DMS79 (cell line): ENCODE data around the gene MXD1.
"Not testable (repeated sequence)": the region's sequence is repeated elsewhere in the genome, so short reads cannot be mapped to it uniquely, and the experiment has no call there.

Source experiments
- DNase-seq: peaks from one replicate; lab custom pipeline; 2025; lab: John Stamatoyannopoulos, UW

The MXD1 gene

DNA sequence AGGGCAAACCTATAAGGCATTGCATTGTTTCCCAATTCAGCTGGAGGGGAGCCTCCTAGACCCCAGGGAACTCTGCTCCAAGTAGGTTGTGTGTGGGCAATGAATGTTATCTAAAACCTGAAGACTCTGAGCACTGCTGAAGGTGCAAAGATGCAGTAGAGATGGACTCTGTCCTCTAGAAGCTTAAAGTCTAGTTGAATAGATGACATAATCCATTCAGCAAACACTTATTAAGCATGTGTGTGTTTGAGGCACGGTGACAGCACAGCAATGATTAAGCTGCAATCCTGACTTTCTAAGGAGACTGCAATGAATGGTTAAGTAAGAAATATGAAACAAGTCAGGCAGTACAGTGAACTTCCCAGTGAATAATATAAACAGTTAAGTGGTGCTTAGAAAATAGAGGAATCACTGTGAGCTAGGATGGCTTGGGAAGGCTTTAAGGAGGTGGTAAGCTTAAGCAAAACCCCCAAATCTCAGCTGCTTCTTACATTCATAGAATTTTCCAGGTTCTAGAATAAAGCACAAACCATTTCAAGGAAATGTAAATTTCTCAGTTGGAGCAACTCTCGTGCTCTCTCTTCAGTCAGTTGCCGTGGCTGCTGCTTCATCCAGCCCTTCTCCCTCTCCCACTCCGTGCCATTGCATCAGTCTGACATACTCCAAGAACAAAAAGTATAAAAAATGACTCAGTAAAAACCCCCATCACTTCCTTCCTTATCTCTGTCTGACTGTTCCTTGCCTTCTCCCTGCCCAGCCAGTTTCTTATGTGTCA is 19.1 kb downstream of the MXD1 start:
- DNase-seq, result no peak

DNA sequence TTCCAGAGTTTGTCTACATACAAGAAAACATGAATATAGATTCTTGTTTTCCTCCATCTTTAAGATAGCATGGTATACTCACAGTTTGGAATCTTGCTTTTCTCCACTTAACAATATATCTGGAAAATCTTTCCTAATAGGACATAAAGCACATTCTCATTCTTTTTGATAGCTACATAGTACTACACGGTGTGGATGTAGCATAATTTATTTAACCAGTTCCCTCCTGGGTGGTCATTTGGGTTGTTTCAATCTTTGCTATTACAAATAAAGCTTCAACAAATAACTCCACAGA is 19.7 kb downstream of the MXD1 start:
- no peak for DNase-seq

DNA sequence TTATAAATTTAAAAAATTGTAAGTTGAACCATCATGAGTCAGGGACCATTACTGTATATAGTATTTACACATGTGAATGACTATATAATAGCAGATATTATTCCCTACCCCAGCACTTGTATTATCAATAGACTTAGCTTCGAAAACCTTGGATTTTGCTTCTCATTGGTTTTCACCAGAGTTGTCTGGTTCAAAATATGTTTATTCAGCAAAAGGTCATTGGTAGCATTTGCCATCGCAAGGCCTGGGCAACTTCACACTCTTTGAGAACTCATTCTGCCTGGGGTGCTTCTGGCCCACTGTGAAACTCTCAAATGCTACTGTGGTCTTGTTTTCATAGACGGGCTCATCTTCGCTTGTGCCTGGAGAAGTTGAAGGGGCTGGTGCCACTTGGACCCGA is 20.1 kb downstream of the MXD1 start:
- no peak for DNase-seq

DNA sequence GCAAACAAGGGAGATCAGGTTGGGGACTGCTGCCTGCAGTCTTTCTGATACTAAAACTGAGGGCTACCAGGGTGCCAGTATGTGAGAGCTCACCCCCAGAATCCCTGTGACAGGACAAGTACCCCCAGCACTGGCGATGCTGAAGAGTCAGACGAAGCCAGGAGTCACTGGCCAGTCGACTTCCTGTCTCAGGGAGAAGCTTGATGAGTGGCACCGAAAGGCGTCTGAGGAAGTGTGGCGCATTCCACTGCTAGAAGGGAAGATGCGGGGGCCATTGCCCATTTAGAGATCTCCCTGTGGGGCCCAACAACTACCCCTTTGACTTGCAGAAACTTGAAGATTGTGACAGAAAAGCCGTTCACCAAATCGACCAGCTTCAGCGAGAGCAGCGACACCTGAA is 22.0 kb downstream of the MXD1 start:
- no peak for DNase-seq

DNA sequence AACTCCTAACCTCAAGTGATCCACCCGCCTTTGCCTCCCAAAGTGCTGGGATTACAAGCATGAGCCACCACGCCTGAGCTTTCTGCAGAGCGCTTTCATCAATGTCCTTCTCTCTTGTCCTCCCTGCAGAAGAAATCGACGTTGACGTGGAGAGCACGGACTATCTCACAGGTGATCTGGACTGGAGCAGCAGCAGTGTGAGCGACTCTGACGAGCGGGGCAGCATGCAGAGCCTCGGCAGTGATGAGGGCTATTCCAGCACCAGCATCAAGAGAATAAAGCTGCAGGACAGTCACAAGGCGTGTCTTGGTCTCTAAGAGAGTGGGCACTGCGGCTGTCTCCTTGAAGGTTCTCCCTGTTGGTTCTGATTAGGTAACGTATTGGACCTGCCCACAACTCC is 23.1 kb downstream of the MXD1 start:
- no peak for DNase-seq

- no peak for DNase-seq
Measured at GRCh38 chr2:69939722-69940121, 24.8 kb downstream of the MXD1 start.

DNA sequence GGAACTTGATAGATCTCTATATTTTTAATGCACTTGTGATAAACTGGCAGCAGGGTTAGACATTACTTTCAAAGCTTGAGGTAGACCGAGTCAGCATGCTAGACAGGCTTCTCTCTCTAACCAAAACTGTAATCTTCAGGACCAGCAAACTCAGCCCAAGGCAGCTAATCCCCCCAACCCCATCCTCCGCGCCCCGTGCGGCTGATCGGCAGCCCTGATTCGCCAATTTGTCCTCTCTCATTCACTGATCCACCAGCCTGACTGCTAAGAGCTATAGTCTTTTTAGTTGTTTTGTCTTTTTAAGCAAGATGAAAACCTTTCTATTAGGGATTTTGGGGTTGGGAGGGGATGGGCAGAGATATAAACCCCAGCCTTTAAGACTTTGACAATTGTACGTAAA is 25.8 kb downstream of the MXD1 start:
- no peak for DNase-seq

GRCh38 chr2:69943000-69943842 is 28.3 kb downstream of the MXD1 start:
- DNase-seq, result no peak

- no peak for DNase-seq
Measured at GRCh38 chr2:69943843-69944525, 29.1 kb downstream of the MXD1 start.

GRCh38 chr2:69944756-69945155 is 29.8 kb downstream of the MXD1 start:
- no peak for DNase-seq

DNA sequence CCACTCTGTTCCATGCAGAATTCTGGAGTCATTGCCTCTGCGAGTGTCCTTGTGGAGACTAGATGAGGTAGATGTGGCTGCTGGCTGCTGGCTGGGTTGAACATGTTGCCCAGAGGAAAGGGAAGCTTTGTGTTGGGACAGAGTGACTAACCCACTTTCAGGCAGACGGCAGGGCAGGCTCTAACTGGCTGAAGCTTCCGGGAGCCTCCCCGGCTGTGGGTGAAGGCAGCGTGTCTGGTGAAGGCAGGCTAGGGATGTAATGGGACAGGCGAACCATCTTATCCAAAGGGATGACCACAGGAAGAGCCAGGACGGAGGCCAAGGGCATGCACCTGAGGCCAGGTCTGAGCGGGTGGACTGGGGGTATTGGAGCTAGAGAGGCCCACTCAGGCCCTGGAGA is 30.5 kb downstream of the MXD1 start:
- no peak for DNase-seq

GRCh38 chr2:69945941-69946340 is 31.0 kb downstream of the MXD1 start:
- DNase-seq, result no peak

DNA sequence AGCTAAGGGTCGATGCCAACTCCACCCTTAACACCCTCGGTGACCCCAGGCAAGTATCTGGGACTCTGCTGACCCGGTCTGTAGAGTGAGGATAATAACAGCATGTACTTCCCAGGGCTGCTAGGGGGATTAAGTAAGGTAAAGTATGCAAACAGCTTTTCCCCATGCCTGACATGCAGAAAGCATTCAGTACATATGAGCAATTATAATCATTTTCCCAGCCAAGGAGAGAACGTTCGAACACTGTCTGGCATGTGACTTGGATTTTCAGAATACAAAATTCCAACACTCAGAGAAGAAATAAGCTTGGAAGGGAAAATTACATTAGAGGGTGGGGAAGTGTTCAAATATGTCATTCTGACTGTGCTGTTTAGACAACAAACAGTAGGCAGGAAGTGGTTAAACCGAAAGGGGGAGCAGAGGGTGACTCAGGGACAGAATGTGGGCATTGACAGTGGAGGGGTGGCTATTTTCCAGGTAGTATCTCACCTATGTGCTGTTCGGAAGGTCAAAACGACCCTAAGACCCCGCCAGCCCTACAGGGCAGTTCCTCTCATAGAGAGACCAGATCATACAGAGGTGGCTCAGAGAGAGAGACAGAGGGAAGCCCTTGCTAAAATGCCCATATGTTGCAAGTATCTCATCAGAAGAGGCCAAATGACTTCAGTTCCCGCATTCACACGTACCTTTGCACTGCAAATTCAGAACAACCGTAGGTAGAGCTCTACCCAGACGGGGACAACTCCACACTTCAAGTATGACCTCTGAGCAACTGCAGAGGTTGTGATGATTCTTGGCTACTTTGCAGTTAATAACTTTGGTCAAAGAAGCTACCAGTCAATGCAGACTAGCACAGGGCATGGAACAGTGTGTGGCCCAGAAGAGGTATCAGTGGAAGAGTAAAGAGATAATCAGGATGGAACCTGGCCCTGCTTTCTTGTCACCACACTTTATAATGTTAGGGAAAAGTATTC is 31.7 kb downstream of the MXD1 start:
- no peak for DNase-seq

GRCh38 chr2:69947325-69947931 is 32.5 kb downstream of the MXD1 start:
- no peak for DNase-seq

DNA sequence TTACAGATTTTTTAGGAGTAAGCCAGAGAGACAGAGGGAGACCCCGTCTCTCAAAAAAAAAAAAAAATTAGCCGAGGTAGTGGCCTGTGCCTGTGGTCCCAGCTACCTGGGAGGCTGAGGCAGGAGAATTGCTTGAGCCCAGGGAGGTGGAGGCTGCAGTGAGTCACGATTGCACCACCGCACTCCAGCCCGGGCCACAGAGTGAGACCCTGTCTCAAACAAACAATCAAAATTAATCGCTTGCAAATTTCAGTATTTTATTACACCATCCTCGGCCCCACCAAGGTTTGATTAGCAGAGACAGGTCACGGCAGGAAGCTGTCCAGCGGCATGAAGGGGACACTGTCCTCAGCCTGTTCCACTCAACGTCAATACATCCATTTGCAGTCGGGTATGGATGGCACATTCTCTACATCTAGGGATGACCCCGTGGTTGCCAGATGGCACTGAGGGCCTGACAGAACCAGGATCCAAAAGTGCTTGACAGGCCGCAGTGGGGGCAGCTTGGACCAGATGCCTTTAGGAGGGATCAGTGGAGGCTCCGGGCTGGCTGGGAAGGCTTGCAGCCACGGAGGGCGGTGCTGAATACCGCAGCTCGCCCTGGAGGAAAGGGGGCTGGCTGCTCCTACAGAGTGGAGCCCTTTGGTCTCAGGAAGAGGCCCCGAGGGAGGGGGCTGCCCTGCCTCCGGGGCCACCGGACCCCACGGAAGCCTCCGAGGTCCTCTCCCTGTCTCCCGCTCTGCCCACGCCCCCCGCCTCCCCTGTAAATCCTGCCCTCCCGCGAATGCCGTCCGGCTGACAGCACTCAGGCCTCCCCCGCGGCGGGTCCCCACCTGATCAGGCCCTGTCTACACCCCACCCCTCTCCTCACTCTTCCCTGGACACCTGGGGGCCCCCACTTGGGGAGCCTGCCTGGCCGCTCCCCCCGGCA is 33.4 kb downstream of the MXD1 start:
- DNase-seq, result no peak

DNA sequence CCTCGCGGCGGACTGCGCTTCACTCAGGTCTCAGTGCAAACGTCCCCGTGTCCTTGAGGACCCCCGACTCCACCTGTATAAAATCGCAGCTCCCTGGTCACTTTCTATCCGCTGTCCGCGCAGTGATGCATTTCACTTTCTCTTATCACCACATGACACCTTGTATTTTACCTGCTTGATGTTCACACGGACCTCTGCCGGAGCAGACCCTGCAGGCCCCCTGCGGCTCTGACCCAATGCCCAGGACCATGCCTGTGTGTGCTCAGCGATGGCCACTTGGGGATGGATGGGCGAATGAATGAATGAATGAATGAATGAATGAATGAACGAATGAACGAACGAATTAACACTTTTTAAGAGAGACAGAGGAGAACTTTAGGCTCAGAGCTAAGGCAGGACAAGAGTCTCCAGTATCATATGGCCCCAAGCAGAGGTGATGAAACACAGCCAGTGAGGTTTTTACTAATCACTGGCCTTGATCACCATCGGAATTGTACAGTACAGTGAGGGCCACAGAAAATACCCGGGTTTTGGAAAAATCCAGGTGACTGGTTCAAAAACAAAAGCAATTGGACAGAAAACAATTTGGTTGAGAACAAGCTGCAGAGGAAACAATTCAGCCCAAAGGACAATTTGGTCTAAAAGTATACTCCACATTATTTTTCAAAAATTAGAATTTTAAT is 34.2 kb downstream of the MXD1 start:
- DNase-seq, result no peak

- no peak for DNase-seq
Measured at GRCh38 chr2:69950241-69950640, 35.3 kb downstream of the MXD1 start.

DNA sequence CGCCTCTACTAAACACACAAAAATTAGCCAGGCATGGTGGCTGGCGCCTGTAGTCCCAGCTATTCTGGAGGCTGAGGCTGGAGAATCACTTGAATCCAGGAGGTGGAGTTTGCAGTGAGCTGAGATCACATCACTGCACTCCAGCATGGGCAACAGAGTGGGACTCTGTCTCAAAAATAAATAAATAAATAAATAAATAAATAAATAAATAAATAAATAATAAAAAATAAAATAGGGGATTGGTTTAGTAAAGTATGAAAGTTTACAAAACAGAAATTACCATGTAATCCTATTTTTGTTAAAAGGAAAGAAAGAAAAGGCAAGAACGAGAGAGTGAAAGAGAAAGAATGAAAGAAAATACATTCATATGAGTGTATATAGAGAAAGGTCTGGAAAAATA is 35.8 kb downstream of the MXD1 start:
- not testable (repeated sequence) for DNase-seq

- DNase-seq, result no peak
Measured at GRCh38 chr2:69952336-69953115, 37.6 kb downstream of the MXD1 start.
